ENCODE results near the gene EVA1C.
"Not testable (repeated sequence)": the region's sequence is repeated elsewhere in the genome, so short reads cannot be mapped to it uniquely, and the experiment has no call there.

EVA1C gene

GRCh38 chr21:32506411-32506965, 94.0 kb downstream of the EVA1C start:
- not testable (repeated sequence) for DNase-seq

- no peak for DNase-seq
These were observed 94.9 kb downstream of the EVA1C start for GRCh38 chr21:32507342-32507919.

- peak; percentile 80 for DNase-seq
These were observed 95.5 kb downstream of the EVA1C start for GRCh38 chr21:32508036-32508435.

- DNase-seq = no peak
These were observed 96.1 kb downstream of the EVA1C start for GRCh38 chr21:32508558-32508957.

GRCh38 chr21:32508975-32509374, 96.5 kb downstream of the EVA1C start:
- DNase-seq = not testable (repeated sequence)

DNA sequence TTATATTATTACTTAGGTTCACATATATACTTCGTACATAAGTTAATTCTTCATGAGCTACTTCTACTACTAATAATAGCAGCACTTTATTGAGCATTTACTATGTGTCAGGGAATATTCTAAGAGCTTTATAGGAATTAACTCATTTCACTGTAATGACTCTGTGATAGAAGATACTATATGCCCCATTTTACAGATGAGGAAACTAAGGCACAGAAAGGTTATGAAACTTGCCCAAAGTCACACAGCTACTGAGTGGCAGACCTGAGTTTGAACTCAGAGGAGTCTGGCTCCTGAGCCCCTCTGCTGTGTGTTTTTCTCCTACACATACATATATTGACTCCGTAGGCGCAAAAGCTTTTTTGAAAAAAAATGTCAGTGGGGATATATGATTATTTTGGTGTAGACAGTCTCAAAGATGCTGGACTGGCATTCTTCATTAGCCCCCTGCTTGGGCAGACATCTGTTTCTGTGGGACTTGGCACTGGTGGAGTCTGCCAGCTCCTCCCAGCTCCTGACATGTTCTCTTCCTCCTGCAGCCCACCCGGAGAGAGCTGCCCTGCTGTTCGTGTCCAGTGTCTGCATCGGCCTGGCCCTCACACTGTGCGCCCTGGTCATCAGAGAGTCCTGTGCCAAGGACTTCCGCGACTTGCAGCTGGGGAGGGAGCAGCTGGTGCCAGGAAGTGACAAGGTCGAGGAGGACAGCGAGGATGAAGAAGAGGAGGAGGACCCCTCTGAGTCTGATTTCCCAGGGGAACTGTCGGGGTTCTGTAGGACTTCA, 102.0 kb downstream of the EVA1C start:
- peak; percentile 51 for DNase-seq

- peak; percentile 14 for DNase-seq
These were observed 103.4 kb downstream of the EVA1C start for GRCh38 chr21:32515874-32516273.

- peak; percentile 27 for DNase-seq
These were observed 104.5 kb downstream of the EVA1C start for GRCh38 chr21:32516756-32517649.

DNA sequence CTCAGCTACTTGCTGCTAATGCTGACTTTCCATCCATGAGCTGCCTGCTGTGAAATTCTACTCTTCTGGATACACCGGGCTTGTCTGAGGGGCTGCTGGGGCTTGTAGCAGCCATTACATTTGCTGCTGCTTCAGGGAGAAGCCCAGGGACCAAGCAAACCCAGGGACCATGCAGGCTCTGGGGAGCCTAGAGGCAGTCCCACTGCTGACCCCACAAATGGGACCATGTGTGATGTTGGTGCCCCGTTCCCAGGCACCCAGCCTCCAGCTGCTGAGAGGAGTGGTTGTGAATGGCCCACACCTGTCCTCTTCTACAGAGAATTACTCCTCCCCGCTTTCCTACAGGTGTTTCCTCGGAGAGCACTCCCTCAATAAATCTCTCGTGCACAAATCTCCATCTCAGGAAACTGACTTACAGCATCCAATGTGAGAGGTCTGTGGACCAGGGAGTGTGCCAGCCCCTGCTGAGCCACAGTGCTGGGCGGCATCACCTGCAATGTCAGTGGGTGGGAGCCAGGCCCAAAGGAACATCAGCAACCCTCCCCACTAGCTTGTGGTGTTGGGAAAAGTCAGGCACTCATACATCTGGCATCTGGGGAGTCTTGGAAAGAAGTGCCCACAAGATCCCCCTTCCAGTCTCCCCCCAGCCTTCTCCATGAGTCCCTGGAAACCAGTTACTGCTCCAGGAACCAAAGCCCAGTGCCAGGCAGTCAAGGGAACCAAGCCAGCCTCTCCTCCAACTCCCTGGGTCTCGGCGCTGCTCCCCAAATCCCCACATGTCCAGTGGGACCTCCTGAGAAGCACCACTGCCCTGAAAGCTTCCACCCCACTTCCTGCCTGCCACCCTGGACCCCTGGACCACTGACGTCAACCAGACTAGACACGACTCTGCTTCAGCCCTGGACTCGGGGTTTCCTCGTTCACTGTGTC, 107.7 kb downstream of the EVA1C start:
- no peak for DNase-seq

DNA sequence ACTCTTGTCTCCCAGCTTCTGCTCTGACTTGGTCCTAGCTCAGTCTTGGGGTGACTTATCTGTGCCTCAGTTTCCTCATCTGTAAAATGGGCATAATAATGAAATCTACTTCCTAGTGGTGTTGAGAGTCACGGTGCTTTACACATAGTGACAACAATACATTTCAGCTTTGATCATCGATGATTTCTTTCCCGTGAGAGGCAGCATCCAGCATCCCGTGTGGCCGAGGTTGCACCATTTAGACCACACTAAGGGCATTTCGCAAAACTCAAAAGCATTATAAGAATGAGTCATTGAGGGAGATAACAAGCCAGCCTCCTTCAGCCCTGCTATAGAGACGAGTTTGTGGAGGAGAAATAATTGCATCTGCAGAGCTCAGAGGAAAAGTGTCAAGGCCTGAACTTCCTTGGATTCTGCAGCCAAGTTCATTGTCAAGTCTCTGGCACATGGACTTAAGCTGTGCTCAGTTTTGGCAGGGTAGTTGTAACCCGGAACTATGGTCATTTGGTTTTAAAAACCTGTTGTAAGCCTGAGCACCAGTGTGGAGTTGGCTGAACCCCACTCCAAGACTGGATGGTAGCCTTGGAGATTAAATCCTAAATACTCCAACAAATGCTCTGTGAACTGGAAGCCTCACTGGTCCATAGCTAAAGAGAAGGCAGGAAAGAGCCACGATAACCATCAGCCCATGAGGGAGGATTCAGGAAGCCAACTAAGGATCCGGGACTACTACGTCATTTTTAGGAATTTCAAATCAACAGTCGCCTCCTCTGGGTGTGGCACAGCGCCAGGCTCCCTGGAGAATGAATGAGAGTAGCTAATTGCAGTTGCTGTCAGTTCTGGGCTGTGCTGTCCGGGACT, 108.6 kb downstream of the EVA1C start:
- DNase-seq = peak; percentile 86

GRCh38 chr21:32521736-32522355, 109.3 kb downstream of the EVA1C start:
- DNase-seq = no peak

GRCh38 chr21:32523463-32523862, 111.0 kb downstream of the EVA1C start:
- DNase-seq = no peak

DNA sequence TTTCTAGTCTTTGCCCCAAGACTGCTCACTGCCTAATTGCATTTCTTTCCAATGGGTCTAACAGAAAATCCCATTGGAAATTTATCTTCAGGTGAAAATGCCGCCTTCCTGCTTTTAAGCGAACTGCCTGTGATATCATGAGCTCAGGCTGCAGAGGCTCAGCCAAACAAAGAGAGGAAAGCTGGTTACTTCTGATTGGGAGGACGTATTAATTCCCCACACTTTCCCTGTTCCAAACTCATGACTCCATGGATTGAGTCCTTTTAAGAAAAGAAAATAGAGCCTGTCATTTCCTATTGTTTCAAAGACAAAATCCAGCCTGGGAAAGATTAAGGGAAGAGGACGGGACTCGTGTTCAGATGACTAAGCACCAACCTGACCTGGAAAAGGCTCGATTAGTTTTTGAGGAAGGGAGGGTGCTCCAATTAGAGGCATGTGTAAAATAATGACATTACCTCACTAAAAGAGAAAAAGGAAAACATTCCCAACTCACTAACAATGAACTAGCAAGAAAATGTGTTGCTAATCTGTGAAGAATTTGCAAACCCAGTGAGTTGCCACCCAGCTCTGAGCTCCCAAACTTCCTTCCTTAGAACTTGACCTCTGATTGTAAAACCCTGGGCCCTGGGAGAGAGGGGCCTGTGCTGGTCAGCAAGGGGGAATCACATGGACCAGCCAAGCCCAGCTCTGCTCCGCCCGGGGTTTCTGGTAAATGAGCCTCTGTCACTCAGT, 111.6 kb downstream of the EVA1C start:
- no peak for DNase-seq

DNA sequence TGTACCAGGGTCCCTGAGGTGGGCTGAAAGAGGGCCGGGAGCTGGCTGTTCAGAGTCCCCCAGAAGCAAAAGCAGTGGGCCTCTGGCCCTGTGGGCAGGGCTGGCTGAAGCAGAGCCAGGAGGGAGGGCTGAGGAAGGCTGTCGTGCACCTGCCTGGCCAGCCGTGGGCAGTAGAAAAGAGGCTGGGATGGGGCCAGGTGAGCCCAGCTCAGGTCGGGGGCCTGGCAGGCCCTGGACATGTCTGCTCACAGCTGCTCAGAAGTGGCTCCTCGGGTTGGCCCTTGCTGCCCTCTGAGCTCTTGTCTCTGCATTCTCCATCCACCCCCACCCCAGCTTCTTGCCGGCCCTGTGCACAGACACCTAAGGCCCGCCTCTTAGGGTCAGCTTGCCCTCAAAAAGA, 112.8 kb downstream of the EVA1C start:
- DNase-seq = no peak

GRCh38 chr21:32529679-32530078, 117.2 kb downstream of the EVA1C start:
- no peak for DNase-seq

- DNase-seq = not testable (repeated sequence)
These were observed 118.3 kb downstream of the EVA1C start for GRCh38 chr21:32530809-32531208.

DNA sequence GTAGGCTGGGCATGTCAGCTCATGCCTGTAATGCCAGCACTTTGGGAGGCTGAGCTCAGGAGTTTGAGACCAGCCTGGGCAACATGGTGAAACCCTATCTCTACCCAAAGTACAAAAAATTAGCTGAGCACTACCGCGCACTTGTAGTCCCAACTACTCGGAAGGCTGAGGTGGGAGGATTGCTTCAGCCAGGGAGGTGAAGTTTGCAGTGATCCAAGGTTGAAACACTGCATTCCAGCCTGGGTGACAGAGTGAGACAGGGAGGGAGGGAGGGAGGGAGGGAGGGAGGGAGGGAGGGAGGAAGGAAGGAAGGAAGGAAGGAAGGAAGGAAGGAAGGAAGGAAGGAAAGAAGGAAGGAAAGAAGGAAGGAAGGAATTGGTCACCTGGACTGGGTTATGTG, 119.1 kb downstream of the EVA1C start:
- not testable (repeated sequence) for DNase-seq

DNA sequence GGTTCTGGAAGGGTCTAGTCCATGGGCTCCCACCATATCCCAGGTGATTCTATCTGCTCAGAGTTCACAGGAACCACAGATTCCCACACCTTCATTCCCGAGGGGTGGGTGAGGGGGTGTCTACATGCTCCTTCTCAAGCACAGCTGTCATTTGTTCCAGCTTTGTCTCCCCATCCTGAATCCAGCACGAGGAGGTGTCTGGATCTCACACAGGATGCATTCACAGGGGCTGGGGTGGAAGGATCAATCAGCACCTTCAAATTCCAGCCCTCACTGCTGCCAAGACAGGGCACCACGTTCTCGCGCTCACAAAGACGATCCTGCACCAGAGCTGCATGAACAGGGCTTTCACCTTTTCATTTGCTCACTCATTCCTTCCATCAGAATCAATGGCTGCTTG, 120.1 kb downstream of the EVA1C start:
- no peak for DNase-seq

- no peak for DNase-seq
These were observed 120.5 kb downstream of the EVA1C start for GRCh38 chr21:32533053-32533452.

- no peak for DNase-seq
These were observed 121.1 kb downstream of the EVA1C start for GRCh38 chr21:32533611-32534010.
